ENCODE measurements around the gene RDH13. TPM values are rescaled to one million over a fixed set of nuclear protein-coding genes. Genes with fewer than 3 reads are reported as not detected.

The RDH13 gene
- total RNA-seq, 4 donors from 2014 or later = 2.6 to 48.7 (median 17.1) TPM

DNA sequence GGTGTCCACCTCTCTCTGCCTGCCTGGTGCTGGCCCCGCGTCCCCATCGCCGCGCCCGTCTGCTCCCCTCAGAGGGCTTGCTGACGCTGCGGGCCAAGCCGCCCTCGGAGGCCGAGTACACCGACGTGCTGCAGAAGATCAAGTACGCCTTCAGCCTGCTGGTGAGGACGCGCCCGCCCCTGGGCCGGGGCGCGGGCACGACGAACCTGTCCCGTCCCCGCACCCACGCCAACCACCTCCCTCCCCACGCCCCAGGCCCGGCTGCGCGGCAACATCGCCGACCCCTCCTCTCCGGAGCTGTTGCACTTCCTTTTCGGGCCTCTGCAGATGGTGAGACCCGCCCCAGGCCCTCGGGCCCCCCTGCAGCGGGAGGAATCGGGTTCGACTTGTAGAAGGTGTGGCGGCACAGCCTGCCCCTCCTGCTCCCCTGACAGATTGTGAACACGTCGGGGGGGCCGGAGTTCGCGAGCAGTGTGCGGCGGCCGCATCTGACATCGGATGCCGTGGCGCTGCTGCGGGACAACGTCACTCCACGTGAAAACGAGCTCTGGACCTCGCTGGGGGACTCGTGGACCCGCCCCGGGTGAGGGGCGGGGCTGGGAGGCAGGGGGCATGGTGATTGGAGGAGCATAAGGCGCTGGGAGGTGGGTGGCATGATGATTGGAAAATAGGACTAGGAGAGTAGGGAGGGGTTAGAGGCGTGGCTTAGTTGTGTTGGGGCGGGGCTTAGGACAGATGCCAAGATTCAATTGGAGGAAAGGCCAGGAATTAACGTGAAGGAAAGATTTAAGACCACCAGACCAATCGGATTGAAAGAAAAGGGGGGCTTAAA, 19.3 kb upstream of the RDH13 start:
- no peaks in the 10 kb centered on the region for H3K4me1 ChIP-seq
- TF ChIP-seq CTCF (IDR thresholded peaks at IDR 0.05) = no peak
- no peak for TF ChIP-seq POLR2A (IDR thresholded peaks at IDR 0.05)
- H3K4me3 ChIP-seq = no peak overlapping the region
- intact Hi-C loops (cut with DNase I; ENCODE audit: low total_unique reads) = loop anchor here (10.0 kb wide), 1 partner anchor 1763 kb away; the partner anchor contains the start of genes PEG3 and ZIM2
- H3K27me3 ChIP-seq = peaks cover 34 to 36% of the 10 kb centered on the region in 2 donors
- no peaks in the 10 kb centered on the region for H3K9me3 ChIP-seq
- DNase-seq = no peak
- no peaks in the 10 kb centered on the region for H3K36me3 ChIP-seq
- no peak overlapping the region for H3K27ac ChIP-seq

GRCh38 chr19:55081770-55082019, 18.7 kb upstream of the RDH13 start:
- intact Hi-C loops (cut with DNase I; ENCODE audit: low total_unique reads) = loop anchor here (10.0 kb wide), 1 partner anchor 1763 kb away; the partner anchor contains the start of genes PEG3 and ZIM2
- H3K9me3 ChIP-seq = no peaks in the 10 kb centered on the region
- H3K36me3 ChIP-seq = no peaks in the 10 kb centered on the region
- H3K27me3 ChIP-seq = peaks cover 34 to 36% of the 10 kb centered on the region in 2 donors
- no peak overlapping the region for H3K27ac ChIP-seq
- no peak for TF ChIP-seq POLR2A (IDR thresholded peaks at IDR 0.05)
- no peak for DNase-seq
- H3K4me3 ChIP-seq = no peak overlapping the region
- H3K4me1 ChIP-seq = no peaks in the 10 kb centered on the region

- H3K27ac ChIP-seq = no peak overlapping the region
Observed at GRCh38 chr19:55080968-55081769, 18.2 kb upstream of the RDH13 start.

DNA sequence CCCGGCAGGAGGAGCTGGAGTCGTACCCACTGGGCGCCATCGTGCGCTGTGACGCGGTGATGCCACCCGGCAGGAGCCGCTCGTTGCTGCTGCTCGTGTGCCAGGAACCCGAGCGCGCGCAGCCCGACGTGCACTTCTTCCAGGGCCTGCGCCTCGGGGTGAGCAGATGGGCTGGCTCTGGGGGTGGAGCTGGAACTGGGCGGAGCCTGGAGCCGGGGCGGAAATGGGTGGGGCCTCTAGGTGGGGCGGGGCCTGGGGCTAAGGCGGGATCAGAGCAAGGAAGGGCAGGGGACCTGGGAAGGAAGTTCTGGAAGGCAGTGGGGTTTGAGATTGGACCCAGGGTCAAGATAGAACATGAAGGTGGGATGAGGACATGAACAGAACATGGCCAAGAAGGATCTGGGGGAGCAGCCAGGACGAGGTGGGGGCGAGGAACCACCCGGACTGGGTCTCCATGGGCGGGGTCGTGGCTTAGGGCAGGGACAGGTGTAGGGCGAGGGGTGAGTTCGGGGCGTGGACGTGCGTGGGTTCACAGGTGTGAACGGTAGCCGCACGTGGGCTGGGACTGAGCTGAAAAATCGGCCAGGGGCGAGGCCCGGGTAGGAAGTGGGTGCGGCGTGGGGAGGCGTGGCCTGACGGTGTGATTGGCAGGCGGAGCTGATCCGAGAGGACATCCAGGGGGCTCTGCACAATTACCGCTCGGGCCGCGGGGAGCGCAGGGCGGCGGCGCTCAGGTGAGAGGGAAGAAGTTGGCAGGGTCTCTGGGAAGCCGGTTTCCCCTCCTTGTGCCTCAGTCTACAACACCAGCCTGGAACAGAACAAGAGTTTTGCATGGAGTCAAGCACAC, 17.4 kb upstream of the RDH13 start:
- TF ChIP-seq POLR2A (IDR thresholded peaks at IDR 0.05) = no peak
- TF ChIP-seq CTCF (IDR thresholded peaks at IDR 0.05) = no peak
- Histone ChIP-seq H3K27ac (no peak overlapping the region), H3K4me1 (no peaks in the 10 kb centered on the region), H3K27me3 (peaks cover 34 to 36% of the 10 kb centered on the region in 2 donors), H3K36me3 (no peaks in the 10 kb centered on the region), H3K4me3 (no peak overlapping the region), H3K9me3 (no peaks in the 10 kb centered on the region)
- intact Hi-C loops (cut with DNase I; ENCODE audit: low total_unique reads) = loop anchor here (10.0 kb wide), 1 partner anchor 1764 kb away; the partner anchor contains the start of genes PEG3 and ZIM2
- peak in 1 of 2 donors; percentile 44 for DNase-seq

More at GRCh38 chr19:55080968-55081769, 18.2 kb upstream of the RDH13 start:
- DNase-seq = peak in 1 of 2 donors; percentile 53
- Histone ChIP-seq H3K27me3 (peaks cover 34 to 36% of the 10 kb centered on the region in 2 donors), H3K4me1 (no peaks in the 10 kb centered on the region), H3K9me3 (no peaks in the 10 kb centered on the region), H3K4me3 (peak overlapping the region in 1 of 2 donors; percentile 25), H3K36me3 (no peaks in the 10 kb centered on the region)
- intact Hi-C loops (cut with DNase I; ENCODE audit: low total_unique reads) = loop anchor here (10.0 kb wide), 1 partner anchor 1764 kb away; the partner anchor contains the start of genes PEG3 and ZIM2
- TF ChIP-seq CTCF (IDR thresholded peaks at IDR 0.05) (no peak), POLR2A (IDR thresholded peaks at IDR 0.05) (no peak)

GRCh38 chr19:55079400-55080038, 16.6 kb upstream of the RDH13 start:
- Histone ChIP-seq H3K36me3 (no peaks in the 10 kb centered on the region), H3K4me1 (no peaks in the 10 kb centered on the region), H3K27ac (no peak overlapping the region), H3K9me3 (no peaks in the 10 kb centered on the region), H3K4me3 (no peak overlapping the region), H3K27me3 (peaks cover 34 to 36% of the 10 kb centered on the region in 2 donors)
- no peak for DNase-seq
- intact Hi-C loops (cut with DNase I; ENCODE audit: low total_unique reads) = loop anchor here (10.0 kb wide), 1 partner anchor 1765 kb away; the partner anchor contains the start of genes PEG3 and ZIM2
- TF ChIP-seq POLR2A (IDR thresholded peaks at IDR 0.05) = no peak
